ENCODE results near the gene OSBPL3.

DNA sequence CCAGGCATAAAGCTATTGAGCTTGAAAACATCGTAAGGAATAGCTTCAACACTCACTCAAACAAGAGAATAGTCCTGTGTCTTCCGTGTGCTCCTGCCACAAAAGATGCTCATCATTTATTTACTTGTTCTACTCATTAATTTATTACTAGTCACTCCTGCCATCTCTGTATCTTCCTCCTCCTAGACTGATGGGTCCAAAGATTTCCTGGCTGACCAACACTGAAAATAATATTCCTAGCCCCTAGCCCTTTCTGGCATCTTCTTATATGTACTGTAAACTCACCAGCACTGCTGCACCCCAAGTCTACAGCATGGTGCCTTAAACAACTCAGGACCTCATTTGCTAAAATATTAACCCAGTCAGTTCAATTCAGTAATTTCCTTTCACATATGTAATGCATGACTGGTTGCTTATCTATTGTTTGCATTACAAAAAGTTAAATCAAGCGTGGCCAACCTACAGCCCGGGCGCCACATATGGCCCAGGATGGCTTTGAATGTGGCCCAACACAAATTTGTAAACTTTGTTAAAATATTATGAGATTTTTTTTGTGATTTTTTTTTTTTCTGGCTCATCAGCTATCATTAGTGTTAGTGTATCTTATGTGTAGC is 136.1 kb downstream of the OSBPL3 start:
- TF ChIP-seq POLR2A (IDR thresholded peaks at IDR 0.05): no peak
- TF ChIP-seq, protein P1, sequence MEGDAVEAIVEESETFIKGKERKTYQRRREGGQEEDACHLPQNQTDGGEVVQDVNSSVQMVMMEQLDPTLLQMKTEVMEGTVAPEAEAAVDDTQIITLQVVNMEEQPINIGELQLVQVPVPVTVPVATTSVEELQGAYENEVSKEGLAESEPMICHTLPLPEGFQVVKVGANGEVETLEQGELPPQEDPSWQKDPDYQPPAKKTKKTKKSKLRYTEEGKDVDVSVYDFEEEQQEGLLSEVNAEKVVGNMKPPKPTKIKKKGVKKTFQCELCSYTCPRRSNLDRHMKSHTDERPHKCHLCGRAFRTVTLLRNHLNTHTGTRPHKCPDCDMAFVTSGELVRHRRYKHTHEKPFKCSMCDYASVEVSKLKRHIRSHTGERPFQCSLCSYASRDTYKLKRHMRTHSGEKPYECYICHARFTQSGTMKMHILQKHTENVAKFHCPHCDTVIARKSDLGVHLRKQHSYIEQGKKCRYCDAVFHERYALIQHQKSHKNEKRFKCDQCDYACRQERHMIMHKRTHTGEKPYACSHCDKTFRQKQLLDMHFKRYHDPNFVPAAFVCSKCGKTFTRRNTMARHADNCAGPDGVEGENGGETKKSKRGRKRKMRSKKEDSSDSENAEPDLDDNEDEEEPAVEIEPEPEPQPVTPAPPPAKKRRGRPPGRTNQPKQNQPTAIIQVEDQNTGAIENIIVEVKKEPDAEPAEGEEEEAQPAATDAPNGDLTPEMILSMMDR (IDR thresholded peaks at IDR 0.05 in 4 of 5, conservative IDR thresholded peaks at IDR 0.05 in 1 of 5): no peak

Data from gastrocnemius medialis (tissue), 4 donors.